ENCODE data around the gene ASF1B.

GRCh38 chr19:14158276-14159023 lies 22.1 kb upstream of the ASF1B start:
- TF ChIP-seq CTCF (IDR thresholded peaks at IDR 0.05) (no peak), POLR2A (IDR thresholded peaks at IDR 0.05) (no peak)
